Hematopoietic multipotent progenitor cell treated with erythropoietin and hydrocortisone succinate and interleukin-3 and kit ligand, for 17 days (in vitro differentiated cells): ENCODE data around the gene TRPM6.
"Not testable (repeated sequence)": the region's sequence is repeated elsewhere in the genome, so short reads cannot be mapped to it uniquely, and the experiment has no call there.

Experiments
- DNase-seq: peaks from one replicate; pipeline ENCODE4 v3.0.0-alpha.2; 2015; ENCODE audit warnings: low spot score

Gene TRPM6, protein sequence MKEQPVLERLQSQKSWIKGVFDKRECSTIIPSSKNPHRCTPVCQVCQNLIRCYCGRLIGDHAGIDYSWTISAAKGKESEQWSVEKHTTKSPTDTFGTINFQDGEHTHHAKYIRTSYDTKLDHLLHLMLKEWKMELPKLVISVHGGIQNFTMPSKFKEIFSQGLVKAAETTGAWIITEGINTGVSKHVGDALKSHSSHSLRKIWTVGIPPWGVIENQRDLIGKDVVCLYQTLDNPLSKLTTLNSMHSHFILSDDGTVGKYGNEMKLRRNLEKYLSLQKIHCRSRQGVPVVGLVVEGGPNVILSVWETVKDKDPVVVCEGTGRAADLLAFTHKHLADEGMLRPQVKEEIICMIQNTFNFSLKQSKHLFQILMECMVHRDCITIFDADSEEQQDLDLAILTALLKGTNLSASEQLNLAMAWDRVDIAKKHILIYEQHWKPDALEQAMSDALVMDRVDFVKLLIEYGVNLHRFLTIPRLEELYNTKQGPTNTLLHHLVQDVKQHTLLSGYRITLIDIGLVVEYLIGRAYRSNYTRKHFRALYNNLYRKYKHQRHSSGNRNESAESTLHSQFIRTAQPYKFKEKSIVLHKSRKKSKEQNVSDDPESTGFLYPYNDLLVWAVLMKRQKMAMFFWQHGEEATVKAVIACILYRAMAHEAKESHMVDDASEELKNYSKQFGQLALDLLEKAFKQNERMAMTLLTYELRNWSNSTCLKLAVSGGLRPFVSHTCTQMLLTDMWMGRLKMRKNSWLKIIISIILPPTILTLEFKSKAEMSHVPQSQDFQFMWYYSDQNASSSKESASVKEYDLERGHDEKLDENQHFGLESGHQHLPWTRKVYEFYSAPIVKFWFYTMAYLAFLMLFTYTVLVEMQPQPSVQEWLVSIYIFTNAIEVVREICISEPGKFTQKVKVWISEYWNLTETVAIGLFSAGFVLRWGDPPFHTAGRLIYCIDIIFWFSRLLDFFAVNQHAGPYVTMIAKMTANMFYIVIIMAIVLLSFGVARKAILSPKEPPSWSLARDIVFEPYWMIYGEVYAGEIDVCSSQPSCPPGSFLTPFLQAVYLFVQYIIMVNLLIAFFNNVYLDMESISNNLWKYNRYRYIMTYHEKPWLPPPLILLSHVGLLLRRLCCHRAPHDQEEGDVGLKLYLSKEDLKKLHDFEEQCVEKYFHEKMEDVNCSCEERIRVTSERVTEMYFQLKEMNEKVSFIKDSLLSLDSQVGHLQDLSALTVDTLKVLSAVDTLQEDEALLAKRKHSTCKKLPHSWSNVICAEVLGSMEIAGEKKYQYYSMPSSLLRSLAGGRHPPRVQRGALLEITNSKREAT (N-terminal part only)

DNA sequence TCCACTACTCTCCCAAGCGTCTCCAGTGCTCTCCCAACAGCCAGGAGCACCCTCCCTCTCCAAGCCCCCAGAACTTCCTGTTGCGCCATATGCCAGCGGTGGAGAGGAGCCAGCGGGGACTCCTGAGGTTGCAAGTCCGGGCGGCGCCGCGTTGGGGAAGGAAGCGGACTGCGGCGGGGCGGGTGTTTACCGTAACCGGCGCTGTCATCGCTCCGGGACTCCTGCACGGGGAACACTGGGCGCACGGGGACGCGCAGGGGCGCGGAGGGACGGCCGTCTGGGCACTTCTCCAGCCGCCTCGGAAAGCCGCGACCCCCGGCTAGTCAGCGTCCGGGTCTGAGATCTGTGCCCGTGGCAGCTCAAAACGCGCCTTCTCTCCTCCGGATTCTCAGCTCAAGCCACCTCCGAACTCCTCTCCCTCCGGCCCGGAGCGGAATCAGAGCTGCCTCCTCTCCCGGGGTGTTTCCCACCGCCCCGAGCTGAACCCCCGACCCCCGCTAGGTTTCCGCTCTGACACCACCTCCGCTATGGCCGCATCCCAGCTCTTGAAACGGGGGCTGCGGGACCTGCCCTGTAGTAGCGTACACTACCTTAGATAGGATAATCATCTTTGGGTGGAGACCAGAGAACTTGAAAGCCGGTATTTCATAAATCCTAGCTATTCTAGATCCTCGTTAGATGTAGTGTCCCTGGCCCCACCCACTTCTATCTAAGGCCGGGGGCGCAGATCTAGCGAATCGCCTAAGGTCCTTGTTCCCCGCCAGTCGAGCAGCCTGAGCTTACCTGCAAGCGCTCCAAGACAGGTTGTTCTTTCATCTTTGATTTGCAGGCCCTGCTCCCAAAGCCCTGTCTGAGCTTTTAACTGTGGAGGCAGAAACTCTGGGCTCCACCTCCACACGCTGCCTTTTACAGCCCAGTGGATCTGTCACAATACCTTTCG lies at the start of gene TRPM6:
Gene TRPM6 (minus strand): TSS at position 881 of the 940 bp plus-strand sequence. CDS start 65 bp downstream, at position 816.
- DNase-seq: no peak

DNA sequence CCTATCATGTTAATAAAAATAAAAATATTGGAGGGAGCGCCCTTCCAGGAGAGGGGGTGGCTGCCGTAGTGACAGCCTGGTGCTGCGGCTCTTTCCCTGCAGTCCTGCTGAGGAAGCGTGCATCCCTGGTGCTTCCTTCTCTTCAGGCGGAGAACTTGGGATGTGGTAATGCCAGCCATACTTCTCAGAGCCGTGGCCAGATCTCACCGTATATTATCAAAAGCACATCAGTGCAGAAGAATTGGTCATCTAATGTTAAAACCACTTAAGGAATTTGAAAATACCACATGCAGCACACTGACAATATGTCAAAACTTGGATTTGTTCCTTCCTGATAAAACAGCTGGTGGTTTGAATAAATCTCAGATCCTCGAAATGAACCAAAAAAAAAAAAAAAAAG lies 47.3 kb upstream of the TRPM6 start:
- DNase-seq: no peak

DNA sequence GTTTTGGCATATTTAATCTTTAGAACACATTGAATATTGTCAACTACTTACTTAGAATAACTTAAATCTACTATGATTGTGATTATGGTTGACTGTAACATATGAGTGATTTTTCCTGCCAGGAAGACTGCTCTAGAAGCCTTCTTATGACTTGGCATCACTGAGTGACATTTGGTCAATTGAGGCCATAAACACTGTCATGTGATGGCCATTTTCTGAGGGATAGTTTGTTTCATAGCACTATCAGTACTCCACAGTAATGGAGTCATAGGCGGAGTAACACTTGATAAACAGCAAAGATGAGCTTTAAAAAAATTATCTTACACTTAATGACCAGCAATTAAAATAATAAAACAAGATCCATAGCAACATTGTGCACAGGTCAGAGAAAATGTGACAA lies 34.0 kb upstream of the TRPM6 start:
- DNase-seq: peak; percentile 30

DNA sequence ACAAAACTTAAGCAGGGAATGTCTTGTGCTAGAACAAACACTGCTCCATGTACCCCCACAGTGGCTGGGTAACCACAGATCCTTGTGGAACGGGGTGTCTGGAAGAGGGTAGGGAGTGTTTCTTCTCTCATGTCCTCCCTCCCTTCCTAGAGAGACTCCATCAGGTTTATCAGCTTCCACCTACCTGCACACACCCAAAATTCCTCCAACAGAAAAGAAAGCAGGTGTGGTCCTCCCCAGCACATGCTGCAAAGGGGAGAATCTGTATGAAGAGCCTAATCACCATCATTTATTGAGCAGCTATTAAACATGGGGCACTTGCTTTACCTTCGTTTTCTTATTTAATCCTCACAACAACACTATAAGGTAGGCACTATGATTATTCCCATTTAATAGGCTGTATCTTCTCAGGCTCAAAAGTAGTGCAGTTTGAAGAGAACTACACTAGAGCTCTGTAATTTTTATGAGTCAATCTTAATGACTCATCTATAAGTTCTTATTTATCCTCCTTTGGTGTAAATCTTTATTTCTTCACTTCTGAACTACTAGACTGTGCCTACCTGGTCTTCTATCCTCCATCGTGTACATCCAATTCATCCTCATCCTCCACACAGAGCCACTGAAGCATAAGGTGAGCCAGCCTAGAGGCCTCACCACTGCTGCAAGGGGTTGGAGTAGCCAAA lies 33.4 kb upstream of the TRPM6 start:
- no peak for DNase-seq

DNA sequence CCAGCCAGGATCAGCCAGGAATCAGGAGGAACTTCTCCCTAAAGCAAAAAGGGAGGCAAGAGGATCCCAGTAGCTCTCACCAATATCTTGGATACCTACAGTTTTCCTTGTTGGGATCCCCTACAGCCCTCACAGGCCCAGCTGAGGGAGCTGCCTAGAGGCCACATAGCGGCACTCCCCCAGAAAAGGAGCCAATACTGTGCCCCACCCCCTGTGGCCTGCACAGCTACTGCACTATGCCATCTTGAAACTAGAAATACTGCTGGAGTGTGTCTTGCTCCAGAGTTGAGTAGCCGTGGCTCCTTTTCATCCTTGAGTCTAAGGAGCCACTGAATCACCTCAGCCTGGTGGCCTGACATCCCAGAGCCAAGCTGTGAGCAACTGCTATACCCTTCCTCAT lies 22.3 kb upstream of the TRPM6 start:
- no peak for DNase-seq

DNA sequence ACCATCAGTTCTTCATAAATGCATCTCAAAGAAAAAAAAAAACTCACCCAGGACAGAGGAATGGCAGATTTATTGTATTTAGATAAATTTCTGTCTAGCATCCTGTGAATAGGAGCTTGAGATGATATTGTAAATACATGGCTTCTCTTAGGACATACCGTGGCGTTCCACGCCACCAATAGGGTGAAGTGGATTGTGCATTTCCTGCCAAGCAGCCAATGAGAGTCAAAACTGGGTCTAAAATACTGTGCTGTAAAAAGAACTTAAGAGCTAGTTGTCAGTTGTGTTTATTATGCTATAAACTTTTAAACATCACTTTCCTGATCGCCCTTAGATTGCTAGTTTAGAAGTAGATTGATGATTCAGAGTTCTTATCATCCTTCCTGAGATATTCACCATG lies 20.9 kb upstream of the TRPM6 start:
- no peak for DNase-seq

DNA sequence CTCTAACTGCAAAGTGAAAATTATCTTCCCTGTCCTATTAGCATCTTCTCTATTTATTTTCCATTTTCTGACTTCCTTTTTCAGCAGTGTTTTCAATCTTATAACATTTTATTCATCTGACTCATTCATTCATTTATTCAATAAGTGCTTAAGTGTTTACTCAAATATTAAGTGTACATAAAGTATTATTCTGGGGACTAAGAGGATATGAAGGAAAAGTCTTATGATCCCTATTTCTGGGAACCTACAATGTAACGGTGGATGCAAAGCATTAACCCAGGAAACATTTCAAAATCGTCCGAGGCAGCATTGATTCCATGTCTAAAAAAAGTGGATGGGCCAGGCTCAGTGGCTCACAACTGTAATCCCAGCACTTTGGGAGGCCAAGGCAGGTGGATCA lies 19.4 kb upstream of the TRPM6 start:
- DNase-seq: no peak

DNA sequence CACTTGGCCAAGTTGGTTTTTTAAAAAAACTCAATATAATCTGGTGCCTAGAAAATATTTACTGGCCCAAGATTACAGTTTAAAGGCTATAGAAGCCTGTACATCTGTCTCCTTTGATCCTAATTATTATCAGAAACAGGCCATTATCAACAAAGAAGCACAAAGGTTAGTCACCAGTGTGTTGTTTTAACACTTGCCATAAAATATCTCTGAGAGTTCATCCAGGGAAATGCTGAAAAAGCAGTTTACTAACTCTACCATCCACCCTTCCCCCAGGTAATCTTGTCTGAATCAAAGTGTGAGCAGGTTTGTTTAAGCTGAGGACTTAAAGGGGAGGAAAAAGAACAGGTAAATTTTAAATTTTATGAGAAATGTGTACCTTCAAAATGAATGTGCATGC lies 13.3 kb upstream of the TRPM6 start:
- DNase-seq: no peak

DNA sequence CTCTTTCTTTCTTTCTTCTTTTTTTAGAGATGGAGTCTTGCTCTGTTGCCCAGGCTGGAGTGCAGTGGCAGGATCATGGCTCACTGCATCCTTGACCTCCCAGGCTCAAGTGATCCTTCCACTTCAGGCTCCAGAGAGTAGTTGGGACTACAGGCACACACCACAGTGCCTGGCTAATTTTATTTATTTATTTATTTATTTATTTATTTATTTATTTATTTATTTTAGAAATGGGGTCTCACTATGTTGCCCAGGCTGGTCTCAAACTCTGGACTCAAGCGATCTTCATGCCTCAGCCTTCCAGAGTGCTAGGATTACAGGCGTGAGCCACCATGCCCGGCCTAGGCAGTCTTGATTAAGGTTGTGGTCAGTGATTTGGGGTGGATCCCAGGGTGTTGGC lies 728 bp upstream of the TRPM6 start:
- DNase-seq: not testable (repeated sequence)

DNA sequence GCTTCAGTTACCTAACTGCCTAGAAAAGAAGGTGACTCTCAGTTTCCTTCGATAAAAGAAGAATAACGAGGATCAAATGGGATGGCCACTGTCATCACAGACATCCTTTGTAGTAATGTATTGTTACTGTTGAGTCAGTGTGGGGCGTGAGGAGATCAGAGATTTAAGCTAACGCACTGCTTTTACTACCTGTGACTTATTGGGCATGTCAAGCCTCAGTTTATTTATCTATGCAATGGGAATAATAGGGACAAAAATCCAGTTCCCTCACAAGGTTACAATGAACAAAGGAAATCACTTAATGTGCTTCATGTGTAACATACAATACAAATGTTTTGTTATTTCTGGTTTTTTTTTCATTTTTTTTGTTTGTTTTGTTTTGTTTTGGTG lies 255 bp upstream of the TRPM6 start:
- DNase-seq: no peak

DNA sequence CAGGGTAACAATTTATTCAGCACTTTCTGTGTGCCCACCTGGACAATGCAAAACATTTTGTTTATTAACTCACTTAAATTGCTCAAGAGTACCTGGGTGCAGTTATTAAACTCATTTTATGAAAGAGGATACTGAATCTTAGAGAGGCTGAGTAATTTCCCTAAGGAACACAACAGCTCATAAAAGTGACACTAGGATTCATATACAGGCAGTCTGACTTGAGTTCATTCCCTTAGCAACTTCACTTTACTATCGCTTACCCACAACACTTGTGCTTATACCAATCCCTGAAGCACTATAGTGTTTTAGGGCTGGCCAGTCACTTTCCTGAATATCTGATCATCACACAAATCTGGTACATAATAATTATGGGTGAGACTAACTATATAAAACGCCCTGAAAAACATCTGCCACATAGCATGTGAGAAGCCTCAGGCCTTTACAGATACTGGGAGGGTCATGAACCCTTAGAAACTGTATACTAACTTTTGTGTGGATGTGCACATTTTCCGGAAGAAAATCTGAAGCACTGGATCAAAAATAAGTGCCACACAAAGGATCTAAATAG lies 11.3 kb downstream of the TRPM6 start:
- no peak for DNase-seq

DNA sequence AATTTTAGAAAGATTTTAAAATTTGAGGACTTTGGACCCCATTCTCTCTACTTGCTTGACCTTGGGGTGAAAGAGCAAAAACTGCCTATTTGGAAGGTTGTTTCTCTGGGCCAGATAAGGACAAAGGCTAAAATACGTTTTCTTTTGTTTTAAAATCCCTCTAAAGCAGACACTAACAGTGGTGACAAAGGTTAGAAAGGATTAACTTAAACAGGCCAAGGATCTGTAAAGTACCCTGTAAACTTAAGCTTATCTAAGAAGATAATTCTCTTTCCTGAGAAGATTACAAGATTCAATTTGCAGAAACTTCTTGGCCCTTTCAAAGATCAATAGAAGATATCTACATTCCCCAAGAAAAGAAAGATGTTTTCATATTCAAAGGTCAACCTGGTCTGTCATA lies 12.1 kb downstream of the TRPM6 start:
- no peak for DNase-seq

DNA sequence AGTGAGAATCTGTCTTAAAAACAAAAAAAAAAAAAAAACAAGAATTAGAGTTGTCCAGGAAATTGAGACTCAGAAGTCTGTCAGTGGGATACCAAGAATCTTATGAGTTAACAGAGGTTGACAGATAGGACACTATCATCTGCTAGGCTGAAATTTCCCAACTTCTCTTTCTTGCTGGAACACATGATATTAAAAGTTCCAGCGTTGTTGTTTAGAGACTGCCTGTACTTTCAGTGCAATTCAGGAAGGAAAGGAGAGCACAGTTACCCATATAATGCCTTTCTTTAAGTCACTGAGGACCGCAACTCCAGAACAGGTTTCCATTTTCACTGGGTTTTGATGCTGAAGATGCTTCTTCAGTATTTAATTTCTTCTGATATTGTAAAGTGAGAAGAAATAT lies 13.5 kb downstream of the TRPM6 start:
- no peak for DNase-seq

DNA sequence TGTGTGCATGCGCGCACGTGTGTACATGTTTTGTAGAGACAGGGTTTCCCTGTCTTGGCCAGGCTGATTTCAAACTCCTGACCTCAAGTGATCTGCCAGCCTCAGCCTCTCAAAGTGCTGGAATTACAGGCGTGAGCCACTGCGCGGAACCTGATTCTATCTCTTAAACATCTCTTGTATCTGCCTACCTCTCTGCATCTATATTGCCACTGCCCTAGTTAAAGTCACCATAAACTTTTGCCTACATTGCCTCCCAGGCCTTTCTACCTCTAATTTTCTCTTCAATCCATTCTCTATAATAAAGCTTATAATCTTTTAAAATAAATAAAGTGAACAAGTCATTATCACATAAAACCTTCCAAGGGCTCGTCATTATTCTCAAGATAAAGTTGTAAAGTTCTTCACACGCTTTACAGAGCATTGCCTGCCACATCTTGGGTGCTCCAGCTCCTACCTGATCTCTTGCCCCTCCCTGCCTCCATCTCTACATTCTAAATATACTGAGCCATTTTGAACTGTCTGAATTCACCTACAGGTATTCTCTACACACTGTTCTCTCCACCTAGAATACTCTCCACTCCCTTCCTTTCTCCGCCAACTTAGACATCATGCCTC lies 15.0 kb downstream of the TRPM6 start:
- no peak for DNase-seq

DNA sequence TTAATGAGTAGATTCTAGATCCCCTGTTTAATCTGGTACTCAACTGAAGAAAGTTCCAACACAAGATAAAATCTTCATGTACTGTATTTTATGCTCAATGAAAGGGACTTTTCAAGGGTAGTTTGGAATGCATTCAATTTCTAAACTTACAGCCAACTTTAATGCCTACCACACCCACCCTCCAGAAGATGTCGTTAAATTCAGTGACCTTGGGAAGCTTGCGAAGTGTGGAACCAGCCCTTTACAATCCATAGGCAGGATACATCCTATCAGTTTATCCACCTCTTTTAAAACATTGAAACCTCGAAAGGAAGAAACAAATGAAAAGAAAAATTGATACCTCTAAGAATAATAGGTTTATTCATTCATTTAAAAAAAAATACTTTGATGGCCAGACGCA lies 20.2 kb downstream of the TRPM6 start:
- no peak for DNase-seq

DNA sequence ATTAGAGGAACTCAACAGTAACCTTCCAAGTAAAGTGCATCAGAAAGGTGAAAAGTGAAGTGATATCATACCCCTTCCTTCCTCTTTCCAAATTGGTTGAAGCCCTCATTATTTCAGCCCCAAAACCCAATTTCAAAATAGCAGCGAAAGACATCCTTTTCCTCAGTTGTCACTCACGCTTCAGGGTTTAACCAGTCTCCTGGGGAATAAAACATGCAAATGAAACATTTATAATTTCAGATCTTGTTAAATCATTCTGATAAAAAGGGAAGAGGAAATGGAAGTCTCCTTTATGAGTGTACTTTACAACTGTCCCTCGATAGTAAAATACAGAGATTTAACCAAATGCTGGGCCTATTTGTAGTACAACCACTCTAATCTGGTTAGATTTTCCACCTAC lies 22.5 kb downstream of the TRPM6 start:
- no peak for DNase-seq

DNA sequence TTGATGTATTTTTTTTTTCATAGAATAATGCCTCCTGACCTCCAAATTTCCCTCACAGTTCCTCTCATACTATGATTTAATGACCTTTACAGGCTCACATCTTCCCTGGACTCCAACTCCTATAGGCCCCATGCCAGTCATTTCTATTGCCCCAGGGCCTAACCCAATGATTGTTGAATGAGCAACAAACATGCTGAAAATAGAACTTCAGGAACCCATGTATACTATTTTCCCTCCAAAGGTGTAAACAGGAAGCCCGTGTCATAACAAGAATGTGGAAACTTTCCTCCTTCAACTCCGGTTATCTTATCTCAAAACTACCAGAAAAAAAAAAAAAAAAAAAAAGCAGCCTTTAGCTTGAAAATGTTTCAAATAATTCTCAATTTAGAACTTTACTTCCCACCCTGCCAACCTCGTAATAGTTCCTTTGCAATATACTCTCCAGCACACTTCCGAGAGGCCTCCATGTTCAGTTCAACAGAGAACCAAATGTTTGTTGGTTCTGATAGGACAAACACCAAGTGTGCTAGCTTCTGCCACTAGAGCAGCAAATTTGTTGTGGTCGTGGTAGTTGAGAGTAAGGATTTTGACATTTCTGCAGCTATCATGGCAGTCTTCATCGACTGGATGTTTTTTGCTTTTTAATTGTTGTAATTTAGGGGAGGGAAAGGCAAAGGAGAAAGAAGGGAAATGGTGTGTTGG lies 25.8 kb downstream of the TRPM6 start:
- DNase-seq: no peak

DNA sequence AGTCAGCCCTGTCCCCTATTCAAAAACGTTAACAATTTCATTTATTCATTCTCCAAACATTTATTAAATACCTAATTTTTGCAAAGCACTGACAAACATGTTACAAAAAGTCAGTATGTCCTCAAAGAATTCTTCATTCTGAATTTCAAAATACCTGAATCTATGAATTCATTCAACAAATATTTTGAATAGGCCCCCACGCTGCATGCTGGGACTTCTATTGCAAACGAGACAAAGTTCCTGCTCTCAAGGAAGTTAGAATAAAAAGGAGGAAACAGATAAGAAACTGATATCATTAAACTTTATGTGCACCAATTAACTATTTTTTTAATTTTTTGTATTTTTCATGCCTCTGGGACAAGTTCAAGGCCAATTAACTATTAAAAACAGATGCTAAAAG lies 26.6 kb downstream of the TRPM6 start:
- no peak for DNase-seq

DNA sequence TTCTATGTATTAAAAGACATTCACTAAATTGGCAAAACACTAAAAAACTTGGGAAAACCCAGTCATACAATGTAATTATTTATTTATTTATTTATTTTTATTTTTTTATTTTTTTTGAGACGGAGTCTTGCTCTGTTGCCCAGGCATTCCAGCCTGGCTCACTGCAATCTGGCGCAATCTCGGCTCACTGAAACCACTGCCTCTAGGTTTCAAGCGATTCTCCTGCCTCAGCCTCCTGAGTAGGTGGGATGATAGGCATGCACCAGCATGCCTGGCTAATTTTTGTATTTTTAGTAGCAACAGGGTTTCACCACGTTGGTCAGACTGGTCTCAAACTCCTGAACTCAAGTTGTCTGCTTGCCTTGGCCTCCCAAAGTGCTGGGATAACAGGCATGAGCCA lies 27.5 kb downstream of the TRPM6 start:
- DNase-seq: not testable (repeated sequence)
